Cerebellar nuclear complex (tissue), 1 donor: ENCODE data around the gene PEG3.

Experiments
- DNase-seq, 2 experiments: peaks; one replicate each; lab custom pipeline; 2025; lab: John Stamatoyannopoulos, UW

Gene PEG3

DNA sequence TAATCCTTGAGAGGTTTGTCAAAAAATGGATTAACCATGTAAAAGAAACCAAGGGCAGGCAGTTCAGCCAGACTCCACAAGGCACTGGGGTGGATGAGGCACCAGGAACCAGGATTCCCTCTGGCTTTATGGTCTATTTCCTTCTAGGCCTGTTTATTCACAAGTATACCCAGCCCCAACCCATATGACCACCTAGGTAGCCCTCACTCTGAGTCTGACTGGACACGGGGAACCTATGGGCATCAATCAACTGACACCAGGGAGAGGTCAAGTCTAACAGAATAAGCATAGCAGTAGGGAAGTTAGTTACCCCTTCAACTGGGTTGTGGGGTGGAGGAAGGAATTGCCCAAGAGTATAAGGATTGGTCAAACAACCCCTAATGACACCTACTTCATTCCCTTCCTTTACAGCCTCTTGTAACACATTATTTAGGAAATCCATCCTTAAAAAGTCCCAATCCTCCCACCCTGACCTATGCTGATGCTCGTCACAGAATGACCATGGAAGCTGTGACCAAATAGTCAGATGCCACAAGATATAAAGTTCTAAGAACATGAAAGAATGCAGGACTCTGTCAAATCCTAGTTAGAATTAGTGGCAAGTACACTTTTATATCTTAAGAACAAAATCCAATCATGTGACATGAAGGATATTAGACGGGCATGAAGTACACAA is 31.7 kb downstream of the PEG3 start:
- no peak for DNase-seq

GRCh38 chr19:56806639-56807038 is 33.9 kb downstream of the PEG3 start:
- DNase-seq = no peak
